GM19035 (cell line): ENCODE measurements around the gene GTPBP6.
A peak's percentile ranks its signal among the peaks of the same experiment; 100 is the strongest.

Source experiments
- ATAC-seq: cut with Tn5 transposase; IDR thresholded peaks from one replicate; pipeline ENCODE4 v1.9.1; 2021; ENCODE audit not compliant: unreplicated experiment

Gene GTPBP6

GRCh38 chrX:318739-319578 is at the start of gene GTPBP6:
Gene GTPBP6 (minus strand): TSS chrX:318796. CDS start chrX:318787, 9 bp downstream.
- peak; percentile 85 for ATAC-seq

- no peak for ATAC-seq
Measured at GRCh38 chrX:367866-368265, 49.3 kb upstream of the GTPBP6 start.

- no peak for ATAC-seq
Measured at GRCh38 chrX:367349-367748, 48.8 kb upstream of the GTPBP6 start.

- no peak for ATAC-seq
Measured at GRCh38 chrX:363621-364375, 45.2 kb upstream of the GTPBP6 start.

- ATAC-seq = no peak
Measured at GRCh38 chrX:362937-363620, 44.5 kb upstream of the GTPBP6 start.

GRCh38 chrX:362351-362750 is 43.8 kb upstream of the GTPBP6 start:
- no peak for ATAC-seq

- no peak for ATAC-seq
Measured at GRCh38 chrX:361231-362145, 42.9 kb upstream of the GTPBP6 start.

- no peak for ATAC-seq
Measured at GRCh38 chrX:360496-361150, 42.0 kb upstream of the GTPBP6 start.

- ATAC-seq = no peak
Measured at GRCh38 chrX:358651-359143, 40.1 kb upstream of the GTPBP6 start.

GRCh38 chrX:357693-358471 is 39.3 kb upstream of the GTPBP6 start:
- no peak for ATAC-seq

- ATAC-seq = no peak
Measured at GRCh38 chrX:357035-357692, 38.6 kb upstream of the GTPBP6 start.

GRCh38 chrX:356385-357034 is 37.9 kb upstream of the GTPBP6 start:
- ATAC-seq = no peak

- no peak for ATAC-seq
Measured at GRCh38 chrX:355329-356050, 36.9 kb upstream of the GTPBP6 start.

GRCh38 chrX:353566-354535 is 35.3 kb upstream of the GTPBP6 start:
- ATAC-seq = no peak

- no peak for ATAC-seq
Measured at GRCh38 chrX:352582-353314, 34.2 kb upstream of the GTPBP6 start.

GRCh38 chrX:352181-352580 is 33.6 kb upstream of the GTPBP6 start:
- no peak for ATAC-seq
